Measurements from ENCODE around the gene B4GALNT4. TPM values are rescaled to one million over a fixed set of nuclear protein-coding genes. Genes with fewer than 3 reads are reported as not detected.
"Not testable (repeated sequence)": the region's sequence is repeated elsewhere in the genome, so short reads cannot be mapped to it uniquely, and the experiment has no call there.

The B4GALNT4 gene
- total and polyA plus RNA-seq, 2 of the 4 experiments (the other 2 are of a cell fraction): 5.2 to 38.6 TPM

DNA sequence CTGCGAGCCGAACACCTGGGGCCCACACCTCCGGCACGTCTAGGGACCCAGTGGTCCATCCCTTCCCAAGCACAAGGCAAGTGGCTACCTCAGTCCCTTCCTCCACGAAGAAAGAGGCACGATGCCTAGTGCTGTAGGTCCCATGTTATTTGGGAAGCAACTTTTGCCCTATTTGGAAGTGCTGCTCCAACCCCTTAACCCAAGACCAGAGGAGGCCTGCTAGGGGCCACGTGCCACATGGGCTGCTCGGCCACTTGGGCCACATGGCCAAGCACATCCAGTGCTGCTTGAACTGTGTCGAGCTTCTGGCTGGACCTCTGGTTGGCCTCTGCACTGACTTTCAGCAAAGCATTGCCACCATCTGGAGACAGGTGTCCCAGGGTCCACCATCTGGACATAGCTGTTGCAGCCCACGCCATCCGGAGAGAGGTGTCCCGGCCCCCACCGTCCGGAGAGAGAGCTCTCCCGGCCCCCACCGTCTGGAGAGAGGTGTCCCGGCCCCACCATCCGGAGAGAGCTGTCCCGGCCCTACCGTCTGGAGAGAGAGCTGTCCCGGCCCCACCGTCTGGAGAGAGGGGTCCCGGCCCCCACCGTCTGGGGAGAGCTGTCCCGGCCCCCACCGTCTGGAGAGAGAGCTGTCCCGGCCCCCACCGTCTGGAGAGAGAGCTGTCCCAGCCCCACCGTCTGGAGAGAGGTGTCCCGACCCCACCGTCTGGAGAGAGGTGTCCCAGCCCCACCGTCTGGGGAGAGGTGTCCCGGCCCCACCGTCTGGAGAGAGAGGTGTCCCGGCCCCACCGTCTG lies 6.5 kb upstream of the B4GALNT4 start:
- no peak overlapping the region for H2BK15ac ChIP-seq (ENCODE audit: low read depth, low read length)
- no peak for ATAC-seq (ENCODE audit: low read depth)
- no peak overlapping the region for H3K4me3 ChIP-seq (ENCODE audit: insufficient read depth, low read depth, low read length)
- H2BK5ac ChIP-seq (ENCODE audit: low read depth, low read length, poor library complexity, severe bottlenecking): no peak overlapping the region
- H3K4me1 ChIP-seq (ENCODE audit: control insufficient read depth, insufficient read depth, low read length): no peaks in the 10 kb centered on the region; the same call in 1 of the 2 replicates
- peaks cover 2% of the 10 kb centered on the region; the same call in 1 of the 2 replicates for H3K9me3 ChIP-seq (ENCODE audit: control insufficient read depth, insufficient read depth, low read length)
- no peak overlapping the region for H4K91ac ChIP-seq (ENCODE audit: insufficient read depth, low read depth, low read length)
- peak overlapping the region; percentile 1 for H2AK9ac ChIP-seq (replicated peaks; ENCODE audit: low read depth, low read length, poor library complexity)
- no peak overlapping the region for H3K4ac ChIP-seq (ENCODE audit: low read depth, low read length)
- in situ Hi-C loops (cut with MboI; ENCODE audit: low sequenced_read_pairs): no loop called here
- BruUV-seq (replicated peaks): no TSS peak
- H3K27me3 ChIP-seq (ENCODE audit: control insufficient read depth, insufficient read depth, low read length): peaks cover 27% of the 10 kb centered on the region
- no peak overlapping the region for H4K8ac ChIP-seq (ENCODE audit: low read depth in 2 of 2, low read length in 2 of 2)
- no peak overlapping the region for H3K27ac ChIP-seq (ENCODE audit: insufficient read depth, low read length)
- no peak overlapping the region for H3K14ac ChIP-seq (replicated peaks; ENCODE audit: low read depth, low read length)
- intact Hi-C loops (cut with micrococcal nuclease): loop anchor here (2.0 to 10.0 kb wide), 2 partner anchors 82 to 112 kb away; partner anchors contain the start of gene ANO9
- no peak overlapping the region for H3K18ac ChIP-seq (ENCODE audit: low read depth, low read length)
- H4K20me1 ChIP-seq (ENCODE audit: insufficient read depth, low read length): no peaks in the 10 kb centered on the region; the same call in 1 of the 2 replicates
- no peaks in the 10 kb centered on the region for H3K79me1 ChIP-seq (ENCODE audit: low read depth in 1 of 2, low read length in 2 of 2)
- dilution Hi-C loops (cut with HindIII; ENCODE audit: low sequenced_read_pairs, unreplicated experiment): no loop called here
- no peaks in the 10 kb centered on the region for H3K36me3 ChIP-seq (ENCODE audit: control insufficient read depth, insufficient read depth, low read length)
- no peak overlapping the region for H3K9ac ChIP-seq (ENCODE audit: low read depth, low read length)
- TF ChIP-seq, protein P1, sequence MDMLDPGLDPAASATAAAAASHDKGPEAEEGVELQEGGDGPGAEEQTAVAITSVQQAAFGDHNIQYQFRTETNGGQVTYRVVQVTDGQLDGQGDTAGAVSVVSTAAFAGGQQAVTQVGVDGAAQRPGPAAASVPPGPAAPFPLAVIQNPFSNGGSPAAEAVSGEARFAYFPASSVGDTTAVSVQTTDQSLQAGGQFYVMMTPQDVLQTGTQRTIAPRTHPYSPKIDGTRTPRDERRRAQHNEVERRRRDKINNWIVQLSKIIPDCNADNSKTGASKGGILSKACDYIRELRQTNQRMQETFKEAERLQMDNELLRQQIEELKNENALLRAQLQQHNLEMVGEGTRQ (IDR thresholded peaks at IDR 0.05; ENCODE audit: low read depth, low read length): no peak
- no peak for TF ChIP-seq CHD1 (IDR thresholded peaks at IDR 0.05; ENCODE audit: low read depth, low read length)
- H3K4me2 ChIP-seq (ENCODE audit: low read depth, low read length): no peak overlapping the region
- no peak overlapping the region for H3K56ac ChIP-seq (ENCODE audit: extremely low read depth, insufficient read depth, low read length)
- H3K9me1 ChIP-seq (ENCODE audit: insufficient read depth, low read length): peaks cover 1% of the 10 kb centered on the region; the same call in 1 of the 2 replicates
- ChIA-PET POLR2A (ENCODE audit: unreplicated experiment) (no interaction called here), CTCF (interaction anchor here (1.1 kb wide), 1 partner anchor 112 kb away, joined by 3 read pairs; no protein-coding TSS in a partner anchor)
- 78% methylated on average over 16 of the region's 36 CpGs; no CpG with 5 or more reads in 1 of the 2 experiments for WGBS, 2 experiments (ENCODE audit: extremely low coverage in 2 of 2, insufficient read length in 1 of 2)
- no peak overlapping the region for H2AFZ ChIP-seq (replicated peaks; ENCODE audit: low read length, poor library complexity)
- 0 out of 2 replicates have a peak overlapping the region, but pooled peaks have one; percentile 13 for H2AK5ac ChIP-seq (ENCODE audit: low read depth, low read length)
- no peak for DNase-seq
- H2BK20ac ChIP-seq (ENCODE audit: low read depth, low read length): no peak overlapping the region
- no peak overlapping the region for H3K23ac ChIP-seq (ENCODE audit: low read depth, low read length)
- no peak overlapping the region for H4K5ac ChIP-seq (ENCODE audit: low read depth, low read length)
- H2BK120ac ChIP-seq (ENCODE audit: low read depth, low read length): no peak overlapping the region

DNA sequence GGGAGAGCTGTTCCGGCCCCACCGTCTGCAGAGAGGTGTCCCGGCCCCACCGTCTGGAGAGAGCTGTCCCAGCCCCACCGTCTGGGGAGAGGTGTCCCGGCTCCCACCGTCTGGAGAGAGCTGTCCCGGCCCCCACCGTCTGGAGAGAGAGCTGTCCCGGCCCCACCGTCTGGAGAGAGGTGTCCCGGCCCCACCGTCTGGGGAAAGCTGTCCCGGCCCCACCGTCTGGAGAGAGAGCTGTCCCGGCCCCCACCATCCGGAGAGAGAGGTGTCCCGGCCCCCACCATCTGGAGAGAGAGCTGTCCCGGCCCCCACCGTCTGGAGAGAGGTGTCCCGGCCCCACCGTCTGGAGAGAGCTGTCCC lies 5.9 kb upstream of the B4GALNT4 start:
- in situ Hi-C loops (cut with MboI; ENCODE audit: low sequenced_read_pairs); H4K5ac ChIP-seq (ENCODE audit: low read depth, low read length); BruUV-seq (replicated peaks); H3K4me1 ChIP-seq (ENCODE audit: control insufficient read depth, insufficient read depth, low read length); CTCF ChIA-PET; H4K8ac ChIP-seq (ENCODE audit: low read depth in 2 of 2, low read length in 2 of 2); H2BK120ac ChIP-seq (ENCODE audit: low read depth, low read length); H2AK5ac ChIP-seq (ENCODE audit: low read depth, low read length); H3K27ac ChIP-seq (ENCODE audit: insufficient read depth, low read length); H3K23ac ChIP-seq (ENCODE audit: low read depth, low read length); H3K9ac ChIP-seq (ENCODE audit: low read depth, low read length); H3K56ac ChIP-seq (ENCODE audit: extremely low read depth, insufficient read depth, low read length); H3K18ac ChIP-seq (ENCODE audit: low read depth, low read length); H2BK5ac ChIP-seq (ENCODE audit: low read depth, low read length, poor library complexity, severe bottlenecking); H3K4me2 ChIP-seq (ENCODE audit: low read depth, low read length); DNase-seq; H2BK20ac ChIP-seq (ENCODE audit: low read depth, low read length); H3K9me3 ChIP-seq (ENCODE audit: control insufficient read depth, insufficient read depth, low read length); ATAC-seq (ENCODE audit: low read depth); H3K36me3 ChIP-seq (ENCODE audit: control insufficient read depth, insufficient read depth, low read length); H3K14ac ChIP-seq (replicated peaks; ENCODE audit: low read depth, low read length); H2BK15ac ChIP-seq (ENCODE audit: low read depth, low read length); H2AFZ ChIP-seq (replicated peaks; ENCODE audit: low read length, poor library complexity); dilution Hi-C loops (cut with HindIII; ENCODE audit: low sequenced_read_pairs, unreplicated experiment); POLR2A ChIA-PET (ENCODE audit: unreplicated experiment); H4K20me1 ChIP-seq (ENCODE audit: insufficient read depth, low read length); H3K79me1 ChIP-seq (ENCODE audit: low read depth in 1 of 2, low read length in 2 of 2); H2AK9ac ChIP-seq (replicated peaks; ENCODE audit: low read depth, low read length, poor library complexity); H3K9me1 ChIP-seq (ENCODE audit: insufficient read depth, low read length); H3K4me3 ChIP-seq (ENCODE audit: insufficient read depth, low read depth, low read length); H4K91ac ChIP-seq (ENCODE audit: insufficient read depth, low read depth, low read length); H3K4ac ChIP-seq (ENCODE audit: low read depth, low read length): not testable (repeated sequence)
- WGBS, 2 experiments (ENCODE audit: extremely low coverage in 2 of 2, insufficient read length in 1 of 2): 79% methylated on average over 13 of the region's 22 CpGs; no CpG with 5 or more reads in 1 of the 2 experiments
- H3K27me3 ChIP-seq (ENCODE audit: control insufficient read depth, insufficient read depth, low read length): peaks cover 27% of the 10 kb centered on the region
- intact Hi-C loops (cut with micrococcal nuclease): loop anchor here (2.0 to 10.0 kb wide), 2 partner anchors 81 to 113 kb away; partner anchors contain the start of gene ANO9
